Effector CD8-positive, alpha-beta T cell (primary cell): ENCODE results near the gene VWA5A.
"Not testable (repeated sequence)": the region's sequence is repeated elsewhere in the genome, so short reads cannot be mapped to it uniquely, and the experiment has no call there.

ENCODE experiments used
- DNase-seq: peaks from one replicate; lab custom pipeline; 2025; lab: John Stamatoyannopoulos, UW

VWA5A gene

GRCh38 chr11:124090996-124091395 is 24.3 kb upstream of the VWA5A start:
- DNase-seq, result no peak

- DNase-seq, result no peak
These were observed 21.9 kb upstream of the VWA5A start for GRCh38 chr11:124093330-124093729.

DNA sequence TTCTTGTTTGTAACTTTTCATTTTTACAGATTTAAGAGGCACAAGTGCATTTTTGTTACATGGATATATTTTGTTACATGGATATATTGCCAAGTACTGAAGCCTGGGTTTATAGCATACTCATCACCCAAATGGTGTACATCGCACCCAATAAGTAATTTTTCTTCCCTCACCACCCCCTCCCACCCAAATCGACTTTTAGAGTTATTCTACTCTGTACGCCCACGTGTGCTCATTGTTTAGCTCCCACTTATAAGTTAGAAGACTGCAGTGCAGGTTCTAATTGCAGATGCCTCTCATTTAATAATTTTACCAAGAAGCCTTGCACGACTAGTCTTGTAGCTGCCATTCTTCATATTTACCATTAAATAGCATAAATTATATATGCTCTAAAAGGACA is 20.5 kb upstream of the VWA5A start:
- no peak for DNase-seq

DNA sequence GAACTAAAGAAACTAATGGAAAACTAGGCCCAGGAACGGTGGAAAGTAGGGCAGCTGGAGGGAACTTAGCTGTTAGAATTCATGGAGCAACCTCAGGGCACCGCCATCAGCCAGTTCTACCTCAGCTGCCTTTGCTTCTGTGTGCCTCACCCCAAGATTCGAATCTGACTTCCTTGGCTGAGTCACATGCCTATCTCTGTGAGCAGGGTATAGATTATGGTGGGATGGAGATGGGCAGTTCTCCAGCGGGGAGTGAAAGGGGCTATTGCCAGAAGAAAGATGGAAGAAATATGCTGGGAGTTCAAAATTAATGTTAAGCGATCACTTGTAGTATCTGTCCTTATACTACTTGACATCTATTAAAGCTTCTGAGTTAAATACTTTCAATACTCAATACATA is 18.9 kb upstream of the VWA5A start:
- no peak for DNase-seq

GRCh38 chr11:124098141-124098540 is 17.1 kb upstream of the VWA5A start:
- no peak for DNase-seq

DNA sequence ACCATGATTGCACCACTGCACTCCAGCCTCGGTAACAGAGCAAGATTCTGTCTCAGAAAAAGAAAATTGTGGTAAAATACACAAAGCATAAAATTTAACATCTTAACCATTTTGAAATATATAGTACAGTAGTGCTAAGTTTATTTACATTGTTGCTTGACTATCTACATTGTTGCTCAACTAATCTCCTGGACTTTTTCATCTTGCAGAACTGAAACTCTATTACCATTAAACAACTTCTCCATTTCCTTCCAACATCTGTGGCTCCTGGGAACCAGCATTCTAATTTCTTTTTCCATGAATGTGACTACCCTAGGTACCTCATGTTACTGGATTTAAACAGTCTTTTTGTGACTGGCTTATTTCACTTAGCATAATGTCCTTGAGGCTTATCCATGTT is 13.5 kb upstream of the VWA5A start:
- DNase-seq, result no peak

DNA sequence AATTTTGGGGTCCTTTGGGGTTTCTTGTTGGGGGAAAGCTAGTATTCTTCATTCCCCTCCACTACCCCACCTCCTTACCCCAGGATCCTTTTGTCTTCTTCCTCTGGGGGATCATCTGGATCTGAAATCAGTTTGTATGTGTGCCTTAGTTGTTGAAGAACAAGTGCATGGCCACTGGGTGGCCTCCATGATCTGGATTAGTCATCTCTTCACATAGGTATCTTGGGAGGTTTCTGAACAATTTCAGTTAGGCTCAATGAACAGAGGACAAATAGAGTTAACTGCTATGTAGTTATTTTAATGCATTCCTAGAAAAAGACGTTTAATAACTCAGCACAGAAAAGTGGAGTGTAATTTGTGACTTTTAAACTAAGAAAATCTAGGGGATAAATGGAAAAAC is 7.1 kb upstream of the VWA5A start:
- no peak for DNase-seq

GRCh38 chr11:124109377-124109776 is 5.9 kb upstream of the VWA5A start:
- no peak for DNase-seq

DNA sequence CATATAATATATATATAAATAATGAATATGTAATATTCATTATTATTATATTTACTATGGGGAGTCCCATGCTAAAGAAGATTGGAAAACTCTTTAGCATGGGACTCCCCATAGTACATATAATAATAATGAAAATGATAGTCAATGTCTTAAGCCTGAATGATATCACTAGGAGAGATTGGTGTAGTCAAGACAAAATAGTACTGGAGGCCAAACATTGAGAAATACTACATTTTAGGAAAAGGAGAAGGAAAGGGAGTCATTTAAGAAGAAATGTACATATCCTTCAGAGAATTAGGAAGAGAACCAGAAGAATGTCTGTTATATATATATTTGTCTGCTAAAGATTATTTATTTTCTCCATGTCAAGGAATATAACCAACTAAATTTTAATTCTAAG is 5.0 kb upstream of the VWA5A start:
- no peak for DNase-seq

- no peak for DNase-seq
These were observed 1.4 kb upstream of the VWA5A start for GRCh38 chr11:124113890-124114289.

- no peak for DNase-seq
These were observed 749 bp downstream of the VWA5A start for GRCh38 chr11:124115782-124116616.

GRCh38 chr11:124119103-124119502 is 3.9 kb downstream of the VWA5A start:
- DNase-seq, result no peak

- DNase-seq, result no peak
These were observed 5.6 kb downstream of the VWA5A start for GRCh38 chr11:124120891-124121290.

GRCh38 chr11:124122123-124122522 is 6.9 kb downstream of the VWA5A start:
- no peak for DNase-seq

GRCh38 chr11:124123622-124124021 is 8.4 kb downstream of the VWA5A start:
- no peak for DNase-seq

DNA sequence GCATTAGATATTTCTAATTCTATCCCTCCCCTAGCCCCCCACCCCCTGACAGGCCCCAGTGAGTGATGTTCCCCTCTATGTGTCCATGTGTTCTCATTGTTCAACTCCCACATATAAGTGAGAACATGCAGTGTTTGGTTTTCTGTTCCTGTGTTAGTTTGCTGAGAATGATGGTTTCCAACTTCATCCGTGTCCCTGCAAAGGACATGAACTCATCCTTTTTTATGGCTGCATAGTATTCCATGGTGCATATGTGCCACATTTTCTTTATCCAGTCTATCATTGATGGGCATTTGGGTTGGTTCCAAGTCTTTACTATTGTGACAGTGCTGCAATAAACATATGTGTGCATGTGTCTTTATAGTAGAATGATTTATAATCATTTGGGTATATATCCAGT is 11.9 kb downstream of the VWA5A start:
- not testable (repeated sequence) for DNase-seq

DNA sequence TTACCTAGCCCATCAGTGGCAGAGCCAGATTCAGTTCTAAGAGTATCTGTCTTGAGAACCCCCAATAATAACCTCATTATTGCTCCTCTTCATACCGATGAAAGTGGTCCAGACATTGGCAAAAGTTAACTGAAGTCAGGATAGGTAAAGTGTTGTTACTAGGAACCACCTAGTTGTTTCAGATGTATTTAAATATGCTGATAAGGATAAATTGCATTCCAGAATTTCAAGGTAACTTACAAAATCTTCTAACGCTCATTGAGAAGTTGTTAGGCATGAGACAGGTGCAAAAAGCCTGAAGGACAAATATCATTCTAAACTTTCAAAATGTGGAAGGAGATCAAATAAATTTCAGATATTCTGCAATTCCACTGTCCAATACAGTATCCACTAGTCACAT is 27.8 kb downstream of the VWA5A start:
- no peak for DNase-seq

DNA sequence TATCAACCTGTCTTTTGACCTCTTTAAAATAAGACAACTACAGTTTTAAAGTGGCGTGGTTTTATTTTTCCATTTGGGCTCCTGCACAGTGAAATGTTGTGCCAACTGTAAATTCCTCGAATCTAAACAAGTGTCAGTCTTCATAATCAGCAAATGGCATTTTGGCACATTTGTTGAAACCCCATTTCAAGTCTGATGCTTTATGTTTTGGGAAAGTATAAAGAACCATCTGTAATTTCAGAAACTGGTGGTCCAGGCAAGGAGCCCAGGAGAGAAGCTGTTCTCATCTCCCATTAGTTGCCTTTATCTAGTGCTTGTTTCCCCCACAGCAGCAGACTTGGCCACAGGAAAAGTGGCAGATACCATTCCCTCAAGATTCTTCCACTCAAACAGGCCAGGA is 32.7 kb downstream of the VWA5A start:
- no peak for DNase-seq

DNA sequence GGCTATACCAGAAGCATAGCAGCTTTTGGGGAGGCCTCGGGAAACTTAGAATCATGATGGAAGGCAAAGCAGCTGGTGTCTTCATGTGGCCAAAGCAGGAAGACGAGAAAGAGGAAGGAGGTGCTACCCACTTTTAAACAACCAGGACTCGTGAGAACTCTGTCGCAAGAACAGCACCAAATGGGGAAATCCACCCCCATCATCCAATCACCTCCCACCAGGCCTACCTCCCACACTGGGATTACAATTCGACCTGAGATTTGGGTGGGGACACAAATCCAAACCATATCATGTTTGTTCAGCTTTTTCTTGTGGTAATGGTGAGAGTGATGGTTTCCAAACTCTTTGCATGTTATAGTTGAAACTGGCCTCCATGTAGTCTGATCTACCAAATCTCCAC is 35.4 kb downstream of the VWA5A start:
- DNase-seq, result no peak

GRCh38 chr11:124152770-124153407 is 37.6 kb downstream of the VWA5A start:
- no peak for DNase-seq

GRCh38 chr11:124153821-124154220 is 38.6 kb downstream of the VWA5A start:
- DNase-seq, result no peak

- no peak for DNase-seq
These were observed 44.2 kb downstream of the VWA5A start for GRCh38 chr11:124159481-124159880.

GRCh38 chr11:124160986-124161385 is 45.7 kb downstream of the VWA5A start:
- DNase-seq, result no peak

- no peak for DNase-seq
These were observed 52.6 kb downstream of the VWA5A start for GRCh38 chr11:124167826-124168231.
